SK-N-MC (cell line): ENCODE measurements around the gene GNAS.

Experiments used
- EZH2 ChIP-seq: fragments of 200-600 bp; sonication (generic); IDR thresholded peaks from one replicate; pipeline ENCODE4 v1.6.1; 2017; ENCODE audit warnings: antibody characterized with exemption
- FOXP2 ChIP-seq: optimal IDR thresholded peaks from 2 replicates; pipeline ENCODE3; 2011; ENCODE audit warnings: mild to moderate bottlenecking, moderate library complexity; ENCODE audit not compliant: insufficient read depth; ENCODE audit errors: extremely low read length, control extremely low read depth
- POLR2AphosphoS5 ChIP-seq: IDR thresholded peaks from 2 replicates; pipeline ENCODE4 v1.6.1; 2012; ENCODE audit warnings: mild to moderate bottlenecking, low read depth, low read length, borderline replicate concordance

DNA sequence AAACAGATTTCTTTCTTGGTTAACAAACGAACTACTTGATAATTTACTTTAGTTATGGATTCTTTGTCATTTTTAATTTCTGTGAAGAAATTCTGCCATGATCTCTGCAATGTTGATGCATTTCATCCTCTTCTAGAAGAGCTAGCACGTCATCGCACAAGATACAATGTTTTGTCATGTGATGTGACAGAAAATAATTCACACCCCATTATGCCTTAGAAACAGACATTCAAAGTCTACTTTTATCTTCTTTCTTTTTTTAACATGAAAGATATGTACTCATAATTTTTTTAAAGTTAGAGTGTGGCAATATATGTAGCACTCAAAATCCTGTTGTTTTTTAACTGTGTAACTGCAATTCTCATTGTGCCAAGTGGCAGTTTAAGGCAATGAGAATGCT is 89.0 kb downstream of the GNAS start:
- TF ChIP-seq EZH2: no peak
- no peak for TF ChIP-seq POLR2AphosphoS5
- TF ChIP-seq FOXP2: no peak
